Measurements from ENCODE around the gene ANKZF1.

ANKZF1 gene

DNA sequence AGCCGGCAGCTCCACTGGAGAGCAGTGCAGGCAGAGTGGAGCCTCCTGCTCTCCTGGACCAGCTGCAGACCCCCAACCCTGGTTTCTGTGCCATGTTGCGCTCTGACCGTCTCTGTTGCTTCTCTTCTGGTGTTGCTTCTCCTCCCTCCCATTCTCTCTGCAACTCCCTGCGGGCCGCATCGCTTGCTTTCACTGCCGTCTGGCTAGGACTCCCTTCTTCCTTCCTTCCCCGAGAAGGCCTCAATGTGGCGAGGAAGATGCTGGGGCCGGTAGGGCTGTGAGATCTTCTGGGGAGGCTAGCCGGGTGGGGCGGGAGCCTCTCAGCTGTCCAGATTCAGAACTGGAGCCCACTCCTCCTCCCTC lies 55.7 kb downstream of the ANKZF1 start:
- in situ Hi-C loops (cut with HindIII; ENCODE audit: low pct_ligation_motif_present, low sequenced_read_pairs), result no loop called here
- H3K4me3 ChIP-seq (ENCODE audit: low read depth, low read length), result no peak overlapping the region
- H3K27me3 ChIP-seq (replicated peaks), result no peaks in the 10 kb centered on the region
- DNase-seq, result no peak
- TF ChIP-seq, protein P1, sequence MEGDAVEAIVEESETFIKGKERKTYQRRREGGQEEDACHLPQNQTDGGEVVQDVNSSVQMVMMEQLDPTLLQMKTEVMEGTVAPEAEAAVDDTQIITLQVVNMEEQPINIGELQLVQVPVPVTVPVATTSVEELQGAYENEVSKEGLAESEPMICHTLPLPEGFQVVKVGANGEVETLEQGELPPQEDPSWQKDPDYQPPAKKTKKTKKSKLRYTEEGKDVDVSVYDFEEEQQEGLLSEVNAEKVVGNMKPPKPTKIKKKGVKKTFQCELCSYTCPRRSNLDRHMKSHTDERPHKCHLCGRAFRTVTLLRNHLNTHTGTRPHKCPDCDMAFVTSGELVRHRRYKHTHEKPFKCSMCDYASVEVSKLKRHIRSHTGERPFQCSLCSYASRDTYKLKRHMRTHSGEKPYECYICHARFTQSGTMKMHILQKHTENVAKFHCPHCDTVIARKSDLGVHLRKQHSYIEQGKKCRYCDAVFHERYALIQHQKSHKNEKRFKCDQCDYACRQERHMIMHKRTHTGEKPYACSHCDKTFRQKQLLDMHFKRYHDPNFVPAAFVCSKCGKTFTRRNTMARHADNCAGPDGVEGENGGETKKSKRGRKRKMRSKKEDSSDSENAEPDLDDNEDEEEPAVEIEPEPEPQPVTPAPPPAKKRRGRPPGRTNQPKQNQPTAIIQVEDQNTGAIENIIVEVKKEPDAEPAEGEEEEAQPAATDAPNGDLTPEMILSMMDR (IDR thresholded peaks at IDR 0.05; ENCODE audit: low read depth, low read length, missing control alignments), result no peak
- peaks cover 6% of the 10 kb centered on the region for H3K36me3 ChIP-seq (replicated peaks)
- H3K27ac ChIP-seq, result no peak overlapping the region

DNA sequence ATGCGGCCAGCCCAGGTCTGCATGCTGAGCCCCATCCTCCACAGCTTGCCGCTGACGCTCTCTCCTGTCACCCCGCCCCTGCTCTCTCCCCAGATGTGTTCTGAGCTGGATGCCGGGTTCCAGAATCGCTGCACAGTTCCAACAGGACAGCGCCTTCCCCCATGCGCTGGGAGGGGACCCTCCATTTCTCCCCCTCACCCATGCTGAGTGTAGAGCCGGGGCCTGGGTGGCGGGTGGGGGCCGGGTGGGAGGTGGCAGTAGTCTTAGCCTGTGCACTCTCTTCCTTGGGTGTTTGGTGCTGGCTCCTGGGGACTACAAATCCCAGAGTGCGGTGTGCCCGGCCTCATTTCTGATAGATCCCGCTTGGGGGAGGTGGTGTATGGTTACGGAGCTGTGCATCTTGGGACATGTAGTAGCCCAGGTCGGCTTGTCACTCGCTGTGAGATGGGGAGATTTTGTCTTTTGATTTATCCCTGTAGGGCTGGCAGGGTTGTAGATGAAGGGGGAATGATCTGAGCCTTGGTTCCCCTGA lies 56.4 kb downstream of the ANKZF1 start:
- in situ Hi-C loops (cut with HindIII; ENCODE audit: low pct_ligation_motif_present, low sequenced_read_pairs), result no loop called here
- H3K27ac ChIP-seq, result no peak overlapping the region
- peak; percentile 28 for DNase-seq
- TF ChIP-seq, protein P1 (IDR thresholded peaks at IDR 0.05; ENCODE audit: low read depth, low read length, missing control alignments), result no peak
- peaks cover 6% of the 10 kb centered on the region for H3K36me3 ChIP-seq (replicated peaks)
- no peaks in the 10 kb centered on the region for H3K27me3 ChIP-seq (replicated peaks)
- no peak overlapping the region for H3K4me3 ChIP-seq (ENCODE audit: low read depth, low read length)
